GM19238 (cell line): ENCODE results near the gene PRR5.

Experiments used
- DNase-seq: peaks from one replicate; pipeline ENCODE4 v3.0.0; 2011; ENCODE audit warnings: low spot score; ENCODE audit not compliant: insufficient read length

PRR5 gene

GRCh38 chr22:44692662-44693007 lies 9.4 kb upstream of the PRR5 start:
- DNase-seq: no peak

DNA sequence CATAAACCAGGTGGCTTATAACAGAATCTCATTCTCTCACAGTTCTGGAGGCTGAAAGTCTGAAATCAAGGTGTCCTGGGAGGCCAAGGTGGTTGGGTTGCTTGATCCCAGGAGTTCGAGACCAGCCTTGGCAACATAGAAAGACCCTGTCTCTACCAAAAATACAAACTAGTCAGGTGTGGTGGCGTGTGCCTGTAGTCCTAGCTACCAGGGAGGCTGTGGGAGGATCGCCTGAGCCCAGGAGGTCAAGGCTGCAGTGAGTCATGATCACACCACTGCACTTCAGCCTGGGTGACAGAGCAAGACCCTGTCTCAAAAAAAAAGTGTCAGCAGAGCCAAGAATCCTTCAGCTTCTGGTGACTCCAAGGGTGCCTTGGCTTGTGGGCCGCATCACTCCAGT lies 8.9 kb upstream of the PRR5 start:
- no peak for DNase-seq

- DNase-seq: no peak
These were observed 8.2 kb upstream of the PRR5 start for GRCh38 chr22:44693756-44694155.

- DNase-seq: peak; percentile 84
These were observed 4.4 kb upstream of the PRR5 start for GRCh38 chr22:44697423-44698141.

DNA sequence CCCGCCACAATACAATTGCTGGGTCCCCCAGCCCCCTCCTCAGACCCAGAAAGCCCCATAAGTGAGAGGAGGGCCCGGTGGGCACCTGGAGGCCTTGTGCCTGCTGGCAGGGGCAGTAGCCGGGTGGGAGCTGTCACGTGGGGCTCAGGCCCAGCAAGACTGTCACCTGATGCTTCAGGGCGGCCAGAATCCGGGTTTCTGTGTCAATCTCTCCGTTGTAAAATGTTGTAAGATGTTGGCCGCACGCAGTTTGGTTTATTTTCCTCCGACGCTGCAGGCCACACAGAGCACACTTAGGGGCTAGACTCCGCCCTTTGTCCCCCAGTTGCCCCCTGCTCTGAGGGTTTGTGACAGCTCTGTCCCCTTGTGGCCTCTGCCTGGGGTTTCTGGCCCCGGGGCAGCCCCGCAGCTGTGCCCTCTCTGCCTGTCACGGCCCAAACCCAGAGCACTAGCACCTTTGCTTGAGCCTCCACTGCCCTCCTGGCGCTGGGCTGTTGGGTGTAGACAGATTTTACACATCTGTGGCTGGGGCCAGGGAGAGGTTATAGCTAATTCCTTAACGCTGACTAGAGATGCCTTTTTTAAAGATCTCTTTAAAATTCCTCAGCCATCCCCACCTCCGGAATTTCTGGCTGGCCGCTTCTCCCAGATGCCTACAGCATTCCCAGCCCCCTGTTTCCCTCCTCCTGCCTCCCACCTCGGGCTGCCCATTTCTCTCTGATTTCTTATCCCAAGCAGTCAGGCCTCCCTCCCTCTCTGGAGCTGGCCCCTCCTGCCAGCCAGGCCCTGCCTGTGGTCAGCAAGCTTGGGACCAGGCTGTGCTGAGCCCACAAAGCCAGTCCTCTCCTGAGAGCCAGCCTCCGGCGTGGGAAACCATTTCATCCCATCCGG lies 3.2 kb upstream of the PRR5 start:
- no peak for DNase-seq

DNA sequence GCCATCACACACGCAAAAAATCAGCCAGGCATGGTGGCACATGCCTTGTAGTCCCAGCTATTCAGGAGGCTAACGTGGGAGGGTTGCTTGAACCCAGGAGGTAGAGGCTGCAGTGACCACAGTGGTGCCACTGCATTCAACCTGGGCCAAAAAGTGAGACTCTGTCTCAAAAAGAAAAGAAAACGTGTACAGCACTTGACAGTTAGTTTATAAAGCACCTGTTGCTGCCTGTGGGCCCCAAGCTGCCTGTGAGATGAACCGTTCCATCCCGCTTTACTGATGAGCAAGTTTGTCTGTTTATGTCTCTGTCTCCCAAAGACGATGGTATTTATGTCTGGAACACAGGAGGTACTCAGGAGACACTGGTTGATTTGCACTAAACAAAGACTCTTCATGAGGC lies 1.5 kb upstream of the PRR5 start:
- no peak for DNase-seq

GRCh38 chr22:44701187-44701790 lies 715 bp upstream of the PRR5 start:
- DNase-seq: no peak

DNA sequence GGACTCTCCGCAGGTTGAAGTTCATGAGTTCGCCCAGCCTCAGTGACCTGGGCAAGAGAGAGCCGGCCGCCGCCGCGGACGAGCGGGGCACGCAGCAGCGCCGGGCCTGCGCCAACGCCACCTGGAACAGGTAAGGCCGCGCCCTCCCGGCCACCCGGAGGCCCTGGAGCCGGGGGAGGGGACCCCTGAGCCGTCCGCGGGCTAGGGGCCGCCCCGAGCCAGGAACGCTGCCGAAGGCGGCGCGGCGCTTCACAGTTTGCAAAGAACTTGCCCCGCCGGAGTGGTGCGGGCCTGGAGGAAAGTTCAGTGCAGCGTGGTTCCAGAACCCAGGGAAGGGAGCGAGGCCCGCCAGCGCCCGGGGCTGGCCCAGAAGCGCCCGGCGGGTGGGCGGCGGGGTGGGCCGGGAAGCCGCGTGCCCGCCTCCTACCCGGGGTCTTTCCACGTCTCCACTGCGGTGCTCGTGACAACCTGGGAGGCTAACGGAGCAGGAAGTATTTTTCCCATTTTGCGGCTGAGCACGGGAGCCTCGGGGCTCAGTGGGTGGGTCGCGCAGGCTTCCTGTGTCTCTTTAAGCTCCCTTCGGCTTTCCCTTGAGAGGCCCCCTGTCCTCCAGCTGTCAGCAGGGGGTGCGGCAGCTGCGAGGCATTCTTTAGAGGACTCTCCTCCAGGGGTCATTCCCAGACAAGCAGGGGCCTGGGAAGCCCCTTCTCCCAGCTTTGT lies 635 bp downstream of the PRR5 start:
- DNase-seq: no peak

- DNase-seq: no peak
These were observed 1.4 kb downstream of the PRR5 start for GRCh38 chr22:44703255-44703870.

DNA sequence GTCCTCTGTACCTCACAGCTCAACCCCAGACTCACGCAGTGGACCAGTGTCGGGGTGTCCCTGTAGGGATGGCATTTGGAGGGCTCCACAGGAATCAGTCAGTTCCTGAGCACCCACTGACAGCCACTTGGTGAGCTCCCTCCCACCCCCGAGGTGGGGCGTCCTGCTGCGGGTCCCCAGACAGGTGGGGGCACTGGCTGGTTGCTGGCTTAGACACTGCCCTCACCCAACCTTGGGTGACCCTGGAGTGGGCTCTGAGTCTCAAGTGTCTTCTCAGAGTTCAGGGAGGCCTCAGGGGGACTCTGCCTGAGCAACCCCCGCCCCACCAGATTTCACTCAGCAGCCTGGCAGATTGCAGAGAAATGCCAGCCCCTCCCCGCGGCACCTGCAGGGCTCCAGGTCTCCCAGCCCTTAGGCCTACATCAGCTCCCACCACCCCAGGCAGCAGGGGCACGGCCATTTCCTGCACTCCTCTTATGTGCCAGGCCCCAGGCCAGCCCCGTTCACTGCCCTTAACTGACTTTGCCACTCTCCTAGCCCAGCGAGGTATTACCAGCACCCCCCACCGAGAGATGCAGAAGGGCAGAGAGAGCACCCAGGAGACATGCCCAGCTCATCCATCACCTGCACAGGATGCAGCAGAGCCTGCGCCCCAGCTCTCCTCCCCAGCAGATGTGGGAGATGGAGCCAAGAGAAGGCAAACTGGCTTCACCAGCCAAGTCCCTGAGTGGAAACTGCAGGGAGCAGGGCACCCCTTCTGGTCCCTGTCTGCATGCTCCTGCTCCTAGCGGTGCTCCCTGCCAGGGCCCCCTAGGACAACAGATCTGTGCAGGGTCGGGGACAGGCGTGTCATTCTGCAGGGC lies 2.4 kb downstream of the PRR5 start:
- no peak for DNase-seq

DNA sequence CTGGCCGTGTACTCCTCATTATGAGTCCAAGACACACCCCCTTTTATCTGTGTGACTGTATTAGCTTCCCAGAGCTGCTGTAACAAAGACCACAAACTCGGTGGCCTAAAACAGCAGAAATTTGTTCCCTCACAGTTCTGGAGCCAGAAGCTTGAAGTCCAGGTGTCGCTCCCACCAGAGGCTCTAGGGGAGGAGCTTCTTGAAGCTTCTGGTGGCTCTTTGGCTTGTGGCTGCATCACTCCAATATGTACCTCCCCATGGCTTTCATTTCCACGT lies 3.0 kb downstream of the PRR5 start:
- DNase-seq: no peak

DNA sequence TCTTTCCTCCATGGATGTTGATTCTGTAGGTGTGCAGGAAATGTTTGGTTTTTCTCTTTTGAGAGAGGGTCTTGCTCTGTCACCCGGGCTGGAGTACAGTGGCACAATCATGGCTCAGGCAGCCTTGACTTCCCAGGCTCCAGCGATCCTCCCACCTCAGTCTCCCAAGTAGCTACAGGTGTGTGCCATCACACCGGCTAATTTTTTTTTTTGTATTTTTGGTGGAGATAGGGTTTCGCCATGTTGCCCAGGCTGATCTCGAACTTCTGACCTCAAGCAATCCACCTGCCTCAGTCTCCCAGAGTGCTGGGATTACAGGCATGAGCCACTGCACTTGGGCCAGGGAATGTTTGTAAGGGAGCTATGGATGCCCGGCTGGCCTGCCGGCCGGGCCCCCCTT lies 4.5 kb downstream of the PRR5 start:
- no peak for DNase-seq

DNA sequence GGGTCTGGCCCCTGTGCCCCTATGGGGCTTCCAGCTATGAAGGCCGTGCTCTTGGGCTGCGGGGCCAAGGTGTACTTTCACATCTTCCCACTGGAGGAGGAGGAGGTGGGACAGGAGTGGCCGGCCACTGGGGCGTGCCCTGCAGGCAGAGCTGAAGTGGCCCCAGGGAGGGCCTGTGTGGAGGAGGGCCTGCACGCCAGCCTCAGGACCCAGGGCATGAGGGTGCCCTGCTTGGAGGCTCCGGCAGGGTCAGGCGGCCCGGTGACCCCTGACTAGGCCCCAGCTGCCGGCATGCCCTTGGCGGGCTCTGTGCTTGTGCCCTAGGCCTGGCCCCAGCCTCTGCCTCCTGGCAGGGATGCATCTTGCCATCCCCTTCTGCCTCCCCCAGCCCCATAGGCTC lies 5.2 kb downstream of the PRR5 start:
- DNase-seq: no peak

GRCh38 chr22:44707752-44708151 lies 5.7 kb downstream of the PRR5 start:
- no peak for DNase-seq

- no peak for DNase-seq
These were observed 7.9 kb downstream of the PRR5 start for GRCh38 chr22:44709881-44710392.

DNA sequence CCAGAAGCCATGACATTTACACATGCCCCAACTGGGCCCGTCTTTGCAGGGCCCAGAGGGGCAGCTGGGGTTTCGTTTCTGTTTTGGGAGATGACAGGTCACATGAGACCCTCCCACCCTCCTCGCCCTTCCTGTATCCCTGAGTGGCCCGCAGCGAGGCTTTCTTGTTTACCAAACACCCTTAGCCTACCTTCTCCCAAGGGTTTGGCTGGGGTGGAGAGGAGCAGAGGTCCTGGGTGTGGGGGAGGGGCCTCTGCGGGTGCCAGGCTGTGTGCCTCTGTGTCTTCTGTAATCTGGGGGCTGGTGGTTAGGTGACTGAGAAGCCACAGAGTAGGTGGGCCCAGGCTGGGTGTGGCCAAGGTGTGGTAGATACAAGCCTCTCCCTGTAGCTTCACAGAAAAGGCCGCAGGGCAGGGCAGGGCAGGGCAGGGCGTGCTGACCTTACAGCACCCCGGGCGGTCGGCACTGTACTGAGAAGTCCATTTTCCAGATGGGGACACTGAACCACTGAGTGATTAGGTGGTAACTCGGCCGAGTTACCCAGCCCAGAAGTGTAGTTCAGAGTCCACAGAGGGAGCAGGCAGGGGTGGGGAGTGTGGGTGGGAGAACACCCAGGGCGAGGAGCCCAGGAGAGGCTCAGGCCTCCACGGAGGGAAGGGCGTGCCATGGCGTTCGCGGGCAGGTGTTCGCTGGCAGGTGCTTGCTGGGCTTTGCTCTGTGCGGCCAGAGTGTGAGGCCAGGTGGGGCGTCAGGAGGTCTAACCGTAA lies 8.7 kb downstream of the PRR5 start:
- no peak for DNase-seq

DNA sequence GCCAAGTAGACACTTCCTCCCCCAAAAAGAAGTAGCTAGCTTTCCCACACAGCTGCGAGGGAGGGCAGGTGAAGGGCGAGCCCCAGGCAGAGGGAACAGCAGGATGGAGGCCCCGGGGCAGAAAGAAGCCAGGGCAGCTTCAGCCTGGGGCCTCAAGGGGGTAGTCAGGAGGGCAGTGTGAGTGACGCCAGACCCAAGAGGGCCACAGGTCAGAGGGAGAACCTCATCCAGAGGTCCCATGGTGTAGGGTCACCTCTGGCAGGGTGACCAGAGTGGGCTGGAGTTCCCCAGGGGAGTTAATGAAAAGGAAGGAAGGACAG lies 9.2 kb downstream of the PRR5 start:
- DNase-seq: no peak

- DNase-seq: no peak
These were observed 9.9 kb downstream of the PRR5 start for GRCh38 chr22:44711690-44712555.

DNA sequence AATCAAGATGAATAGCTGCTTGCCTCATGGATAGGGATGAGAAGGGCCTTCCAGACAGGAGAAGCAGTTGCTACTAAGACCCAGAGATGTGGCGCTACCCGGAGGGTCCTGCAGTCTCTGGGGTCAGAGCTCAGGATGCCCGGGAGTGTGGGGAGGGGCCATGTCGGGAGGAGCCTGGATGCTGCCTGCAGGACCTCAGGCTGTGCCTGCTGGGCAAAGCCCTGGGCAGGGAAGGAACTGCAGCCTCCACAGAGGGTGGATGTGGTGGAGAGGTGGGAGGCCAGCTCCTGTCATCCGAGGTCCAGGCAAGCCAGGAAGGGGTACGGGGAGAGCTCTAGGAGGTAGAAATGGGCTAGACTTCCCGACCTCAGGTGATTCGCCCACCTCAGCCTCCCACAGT lies 11.0 kb downstream of the PRR5 start:
- DNase-seq: no peak
